T follicular helper cell (primary cell): ENCODE results near the gene MYOCD.

Experiments used
- DNase-seq: peaks from one replicate; pipeline ENCODE4 v3.0.0-alpha.2; 2020; ENCODE audit warnings: low read depth

The MYOCD gene

GRCh38 chr17:12709063-12709462 lies 43.4 kb downstream of the MYOCD start:
- DNase-seq: no peak

- DNase-seq: no peak
Measured at GRCh38 chr17:12712415-12712814, 46.7 kb downstream of the MYOCD start.

- no peak for DNase-seq
Measured at GRCh38 chr17:12712941-12713340, 47.3 kb downstream of the MYOCD start.

- DNase-seq: no peak
Measured at GRCh38 chr17:12719948-12720347, 54.3 kb downstream of the MYOCD start.

- no peak for DNase-seq
Measured at GRCh38 chr17:12721581-12721980, 55.9 kb downstream of the MYOCD start.

GRCh38 chr17:12722282-12722681 lies 56.6 kb downstream of the MYOCD start:
- DNase-seq: no peak

GRCh38 chr17:12726131-12726530 lies 60.4 kb downstream of the MYOCD start:
- no peak for DNase-seq

GRCh38 chr17:12727076-12727760 lies 61.5 kb downstream of the MYOCD start:
- DNase-seq: no peak

GRCh38 chr17:12727881-12728280 lies 62.2 kb downstream of the MYOCD start:
- no peak for DNase-seq

- DNase-seq: no peak
Measured at GRCh38 chr17:12729086-12729485, 63.4 kb downstream of the MYOCD start.

GRCh38 chr17:12730421-12730820 lies 64.7 kb downstream of the MYOCD start:
- no peak for DNase-seq

GRCh38 chr17:12730931-12731521 lies 65.3 kb downstream of the MYOCD start:
- no peak for DNase-seq

- no peak for DNase-seq
Measured at GRCh38 chr17:12731839-12732238, 66.1 kb downstream of the MYOCD start.

GRCh38 chr17:12732366-12732765 lies 66.7 kb downstream of the MYOCD start:
- no peak for DNase-seq

- no peak for DNase-seq
Measured at GRCh38 chr17:12734926-12735325, 69.2 kb downstream of the MYOCD start.

- no peak for DNase-seq
Measured at GRCh38 chr17:12735517-12735916, 69.8 kb downstream of the MYOCD start.

GRCh38 chr17:12736526-12736925 lies 70.8 kb downstream of the MYOCD start:
- no peak for DNase-seq

- no peak for DNase-seq
Measured at GRCh38 chr17:12737740-12738469, 72.2 kb downstream of the MYOCD start.

- no peak for DNase-seq
Measured at GRCh38 chr17:12738624-12739023, 72.9 kb downstream of the MYOCD start.

GRCh38 chr17:12739500-12739899 lies 73.8 kb downstream of the MYOCD start:
- no peak for DNase-seq

GRCh38 chr17:12743046-12743445 lies 77.4 kb downstream of the MYOCD start:
- DNase-seq: no peak

GRCh38 chr17:12744298-12744697 lies 78.6 kb downstream of the MYOCD start:
- DNase-seq: no peak

GRCh38 chr17:12744786-12745185 lies 79.1 kb downstream of the MYOCD start:
- DNase-seq: no peak
